SK-N-SH (cell line): ENCODE measurements around the gene SEMA4D. TPM values are rescaled to one million over a fixed set of nuclear protein-coding genes. Genes with fewer than 3 reads are reported as not detected.

Source experiments
- CTCF ChIA-PET: fragments of 300-600, 350-600 bp; formaldehyde crosslinking; extraction: SDS; loops from one replicate; lab custom pipeline; 2021; lab: Yijun Ruan, JAX
- POLR2A ChIA-PET: fragments of 350-600 bp; sonication (Branson Sonifier 250); formaldehyde crosslinking; extraction: SDS; loops from one replicate; lab custom pipeline; 2020; ENCODE audit warnings: antibody characterized with exemption, inconsistent platforms; lab: Yijun Ruan, JAX
- DNase-seq: peaks from one replicate; pipeline ENCODE4 v3.0.0; 2012
- H2AFZ ChIP-seq: fragments of 200-600 bp; sonication (generic); 2 replicates; pipeline ENCODE4 v1.8.1; 2016; ENCODE audit warnings: antibody characterized with exemption, mild to moderate bottlenecking, low read depth
- H3F3A ChIP-seq: fragments of 200-600 bp; sonication (generic); replicated peaks from 2 replicates; pipeline ENCODE3; 2016; ENCODE audit warnings: antibody characterized with exemption, mild to moderate bottlenecking; ENCODE audit not compliant: insufficient read depth
- H3K27ac ChIP-seq, 2 experiments: fragments of 200-500 bp in 1 of 2; fragments of 200-600 bp in 1 of 2; sonication (Bioruptor generic) in 1 of 2; sonication (generic), shearing (Covaris generic) in 1 of 2; 2 replicates each; pipeline versions ENCODE4 v1.5.1 to v1.6.1; 2014 to 2016; ENCODE audit warnings: low read depth in 2 of 2, inconsistent platforms in 1 of 2, low read length in 1 of 2, mild to moderate bottlenecking in 1 of 2, mixed read lengths in 1 of 2
- H3K27me3 ChIP-seq: fragments of 200-600 bp; sonication (generic), shearing (Covaris generic); 2 replicates; pipeline ENCODE4 v1.6.1; 2016; ENCODE audit warnings: mixed run types; ENCODE audit not compliant: insufficient read depth
- H3K36me3 ChIP-seq, 2 experiments: fragments of 200-500 bp in 1 of 2; fragments of 200-600 bp in 1 of 2; sonication (Bioruptor generic) in 1 of 2; sonication (generic) in 1 of 2; replicated peaks in 1 of 2; 2 replicates each; pipeline versions ENCODE3 to v1.5.1; 2014 to 2016; ENCODE audit warnings: low read length in 1 of 2, mild to moderate bottlenecking in 1 of 2; ENCODE audit not compliant: insufficient read depth in 2 of 2, control insufficient read depth in 1 of 2
- H3K4me1 ChIP-seq, 2 experiments: fragments of 200-500 bp in 1 of 2; fragments of 200-600 bp in 1 of 2; sonication (Bioruptor generic) in 1 of 2; sonication (generic), shearing (Covaris generic) in 1 of 2; 2 replicates each; pipeline versions ENCODE4 v1.5.1 to v1.6.1; 2014 to 2016; ENCODE audit warnings: low read depth in 1 of 2, low read length in 1 of 2, mixed run types in 1 of 2; ENCODE audit not compliant: insufficient read depth in 2 of 2, control insufficient read depth in 1 of 2
- H3K4me2 ChIP-seq: fragments of 200-600 bp; sonication (generic), shearing (Covaris generic); 2 replicates; pipeline ENCODE4 v1.6.1; 2017; ENCODE audit warnings: mixed run types
- H3K4me3 ChIP-seq, 2 experiments: fragments of 200-500 bp in 1 of 2; fragments of 200-600 bp in 1 of 2; sonication (Bioruptor generic) in 1 of 2; sonication (generic), shearing (Covaris generic) in 1 of 2; 2 replicates each; pipeline versions ENCODE4 v1.5.1 to v1.8.1; 2014 to 2016; ENCODE audit warnings: low read depth in 2 of 2, inconsistent platforms in 1 of 2, low read length in 1 of 2, mild to moderate bottlenecking in 1 of 2, mixed read lengths in 1 of 2, moderate library complexity in 1 of 2
- H3K79me2 ChIP-seq: fragments of 200-600 bp; sonication (generic); 2 replicates; pipeline ENCODE4 v1.8.1; 2017; ENCODE audit warnings: mild to moderate bottlenecking; ENCODE audit not compliant: insufficient read depth
- H3K9ac ChIP-seq: fragments of 200-600 bp; sonication (generic); 2 replicates; pipeline ENCODE4 v1.6.1; 2017; ENCODE audit warnings: mixed run types
- H3K9me2 ChIP-seq: fragments of 200-600 bp; sonication (generic); 2 replicates; pipeline ENCODE4 v1.6.1; 2017; ENCODE audit warnings: mixed run types
- H3K9me3 ChIP-seq: fragments of 200-600 bp; sonication (generic); 2 replicates; pipeline ENCODE4 v1.6.1; 2017; ENCODE audit warnings: mixed run types, mild to moderate bottlenecking, moderate library complexity
- H4K20me1 ChIP-seq: fragments of 200-600 bp; sonication (generic); 2 replicates; pipeline ENCODE4 v1.6.1; 2017; ENCODE audit warnings: mild to moderate bottlenecking, mixed run types; ENCODE audit not compliant: insufficient read depth
- FOSL2 ChIP-seq: IDR thresholded peaks from 2 replicates; pipeline ENCODE4 v1.4.0; 2012; ENCODE audit warnings: low read depth, mild to moderate bottlenecking, moderate library complexity, borderline replicate concordance
- FOXJ3 ChIP-seq: sonication (generic); formaldehyde crosslinking; IDR thresholded peaks from 2 replicates; pipeline ENCODE4 v1.5.1; 2020; ENCODE audit warnings: mild to moderate bottlenecking, missing genetic modification reagents
- FOXM1 ChIP-seq: IDR thresholded peaks from 2 replicates; pipeline ENCODE4 v1.4.0; 2012; ENCODE audit warnings: low read depth, mild to moderate bottlenecking
- GABPA ChIP-seq: IDR thresholded peaks from 2 replicates; pipeline ENCODE4 v1.4.0; 2012; ENCODE audit warnings: low read depth, mild to moderate bottlenecking
- JUND ChIP-seq: IDR thresholded peaks from 2 replicates; pipeline ENCODE4 v1.4.0; 2012
- MAX ChIP-seq: IDR thresholded peaks from 2 replicates; pipeline ENCODE4 v1.4.0; 2012; ENCODE audit warnings: low read depth
- MXI1 ChIP-seq: IDR thresholded peaks from 2 replicates; pipeline ENCODE4 v1.6.1; 2012; ENCODE audit warnings: mild to moderate bottlenecking, low read depth, low read length, improper control_type of control experiment
- NFIC ChIP-seq: IDR thresholded peaks from 2 replicates; pipeline ENCODE4 v1.4.0; 2012; ENCODE audit warnings: borderline replicate concordance
- NRF1 ChIP-seq: IDR thresholded peaks from 2 replicates; pipeline ENCODE4 v1.6.1; 2012; ENCODE audit warnings: low read depth, mild to moderate bottlenecking, low read length
- RAD21 ChIP-seq: IDR thresholded peaks from 2 replicates; pipeline ENCODE4 v1.6.1; 2012; ENCODE audit warnings: mild to moderate bottlenecking, low read length
- REST ChIP-seq: IDR thresholded peaks from 2 replicates; pipeline ENCODE4 v1.6.1; 2012; ENCODE audit warnings: mild to moderate bottlenecking, low read depth, low read length, moderate library complexity
- RFX5 ChIP-seq: IDR thresholded peaks from 2 replicates; pipeline ENCODE4 v1.6.1; 2012; ENCODE audit warnings: mild to moderate bottlenecking, improper control_type of control experiment, low read length
- RXRA ChIP-seq: IDR thresholded peaks from 2 replicates; pipeline ENCODE4 v1.4.0; 2012; ENCODE audit warnings: low read depth, mild to moderate bottlenecking, borderline replicate concordance
- SMC3 ChIP-seq: IDR thresholded peaks from 2 replicates; pipeline ENCODE4 v1.6.1; 2012; ENCODE audit warnings: low read depth, low read length, improper control_type of control experiment
- TAF1 ChIP-seq: IDR thresholded peaks from 2 replicates; pipeline ENCODE4 v1.6.1; 2012; ENCODE audit warnings: low read depth, mild to moderate bottlenecking, low read length, moderate library complexity, borderline replicate concordance
- TCF12 ChIP-seq: IDR thresholded peaks from 2 replicates; pipeline ENCODE4 v1.4.0; 2012
- TEAD4 ChIP-seq: IDR thresholded peaks from 2 replicates; pipeline ENCODE4 v1.4.0; 2012; ENCODE audit warnings: mild to moderate bottlenecking, borderline replicate concordance; ENCODE audit not compliant: insufficient read depth
- USF2 ChIP-seq: fragments of 150-350 bp; IDR thresholded peaks from 2 replicates; pipeline ENCODE4 v1.6.1; 2017; ENCODE audit warnings: antibody characterized with exemption, low read length, low read depth, borderline replicate concordance
- YY1 ChIP-seq: IDR thresholded peaks from 2 replicates; pipeline ENCODE4 v1.4.0; 2012; ENCODE audit warnings: low read depth, mild to moderate bottlenecking
- ZBTB33 ChIP-seq: IDR thresholded peaks from 2 replicates; pipeline ENCODE4 v1.4.0; 2012; ENCODE audit warnings: low read depth, borderline replicate concordance
- WGBS: methylation state at CpG from one replicate; pipeline ENCODE4 v1.1.6; 2017; ENCODE audit warnings: low lambda C conversion rate; 5-methylcytosine and 5-hydroxymethylcytosine counted together
- polyA plus RNA-seq, 3 experiments: library from polyadenylated mRNA; depleted of rRNA; stranded (reverse); fragments of >200 nt; gene quantifications; 2 replicates each; pipeline ENCODE4 v1.2.3, GENCODE V29; 2012

SEMA4D gene
- polyA plus RNA-seq, 1 of the 3 experiments (the other 2 are of a cell fraction), result 4.8 TPM

GRCh38 chr9:89417832-89418473, 80.0 kb downstream of the SEMA4D start:
- H3K4me3 ChIP-seq, result no peak overlapping the region; a peak in 1 of 4 replicates
- H3K27me3 ChIP-seq, result no peaks in the 10 kb centered on the region
- 88% methylated on average over 6 of the region's 6 CpGs for WGBS
- no peaks in the 10 kb centered on the region for H3K79me2 ChIP-seq
- H2AFZ ChIP-seq, result no peak overlapping the region
- peaks cover 7 to 51% of the 10 kb centered on the region in 2 experiments; a peak in 3 of 4 replicates for H3K4me1 ChIP-seq
- no peaks in the 10 kb centered on the region for H4K20me1 ChIP-seq
- no peaks in the 10 kb centered on the region for H3K9me2 ChIP-seq
- no peak overlapping the region for H3K9ac ChIP-seq
- H3F3A ChIP-seq, result peaks cover 16% of the 10 kb centered on the region
- no peak overlapping the region; a peak in 1 of 4 replicates for H3K27ac ChIP-seq
- DNase-seq, result no peak
- ChIA-PET CTCF (interaction anchor here (1.2 kb wide), 1 partner anchor 180 kb away, joined by 3 read pairs; no protein-coding TSS in a partner anchor), POLR2A (no interaction called here)
- no peaks in the 10 kb centered on the region for H3K36me3 ChIP-seq
- no peak overlapping the region for H3K4me2 ChIP-seq
- H3K9me3 ChIP-seq, result no peaks in the 10 kb centered on the region
- no peak for TF ChIP-seq FOXM1
- no peak for TF ChIP-seq USF2
- no peak for TF ChIP-seq MAX
- TF ChIP-seq NFIC, result no peak
- no peak for TF ChIP-seq RXRA
- TF ChIP-seq TAF1, result no peak
- TF ChIP-seq RFX5, result no peak
- no peak for TF ChIP-seq TEAD4
- TF ChIP-seq REST, result no peak
- TF ChIP-seq FOSL2, result no peak
- TF ChIP-seq NRF1, result no peak
- no peak for TF ChIP-seq GABPA
- no peak for TF ChIP-seq MXI1
- TF ChIP-seq FOXJ3 (CRISPR knock-in tag), result no peak
- no peak for TF ChIP-seq SMC3
- no peak for TF ChIP-seq YY1
- TF ChIP-seq JUND, result no peak
- TF ChIP-seq RAD21, result no peak
- TF ChIP-seq TCF12, result no peak
- no peak for TF ChIP-seq ZBTB33
